GM23248 (cell line): ENCODE results near the gene GABRR3. TPM values are rescaled to one million over a fixed set of nuclear protein-coding genes. Genes with fewer than 3 reads are reported as not detected.

Source experiments
- DNase-seq: peaks from one replicate; pipeline ENCODE4 v3.0.0-alpha.2; 2015
- H2AFZ ChIP-seq: fragments of 200-600 bp; sonication (generic); 2 replicates; pipeline ENCODE4 v1.6.1; 2016; ENCODE audit warnings: antibody characterized with exemption
- H3F3A ChIP-seq: fragments of 200-600 bp; sonication (generic); 2 replicates; pipeline ENCODE4 v1.6.1; 2016; ENCODE audit warnings: mild to moderate bottlenecking, antibody characterized with exemption, mixed run types; ENCODE audit not compliant: insufficient read depth
- H3K27ac ChIP-seq: fragments of 200-600 bp; sonication (generic); 2 replicates; pipeline ENCODE4 v1.5.1; 2016; ENCODE audit warnings: mild to moderate bottlenecking
- H3K27me3 ChIP-seq: fragments of 200-600 bp; sonication (generic); replicated peaks from 2 replicates; pipeline ENCODE4 v1.6.1; 2016; ENCODE audit warnings: mild to moderate bottlenecking; ENCODE audit not compliant: insufficient read depth
- H3K36me3 ChIP-seq: fragments of 200-600 bp; sonication (generic); 2 replicates; pipeline ENCODE4 v1.6.1; 2016; ENCODE audit warnings: low read depth, mild to moderate bottlenecking
- H3K4me1 ChIP-seq: fragments of 200-600 bp; sonication (generic); 2 replicates; pipeline ENCODE4 v1.6.1; 2016; ENCODE audit warnings: mild to moderate bottlenecking; ENCODE audit not compliant: insufficient read depth
- H3K4me2 ChIP-seq: fragments of 200-600 bp; sonication (generic); one replicate; pipeline ENCODE4 v1.6.1; 2016; ENCODE audit warnings: mild to moderate bottlenecking; ENCODE audit not compliant: unreplicated experiment
- H3K4me3 ChIP-seq: fragments of 200-600 bp; sonication (generic); 2 replicates; pipeline ENCODE4 v1.5.1; 2016; ENCODE audit warnings: mild to moderate bottlenecking
- H3K79me2 ChIP-seq: fragments of 200-600 bp; sonication (generic); 2 replicates; pipeline ENCODE4 v1.6.1; 2016; ENCODE audit warnings: mild to moderate bottlenecking; ENCODE audit not compliant: insufficient read depth
- H3K9ac ChIP-seq: fragments of 200-600 bp; sonication (generic); 2 replicates; pipeline ENCODE4 v1.6.1; 2016; ENCODE audit warnings: mild to moderate bottlenecking
- H3K9me2 ChIP-seq: fragments of 200-600 bp; sonication (generic); 2 replicates; pipeline ENCODE4 v1.6.1; 2016; ENCODE audit warnings: mixed run types, mild to moderate bottlenecking, moderate library complexity; ENCODE audit not compliant: insufficient read depth
- H3K9me3 ChIP-seq: fragments of 200-600 bp; sonication (generic); one replicate; pipeline ENCODE4 v1.6.1; 2017; ENCODE audit warnings: low read depth
- H4K20me1 ChIP-seq: fragments of 200-600 bp; sonication (generic); 2 replicates; pipeline ENCODE4 v1.6.0; 2016; ENCODE audit not compliant: insufficient read depth
- EZH2 ChIP-seq: fragments of 200-600 bp; sonication (generic); IDR thresholded peaks from 2 replicates; pipeline ENCODE4 v1.6.1; 2018; ENCODE audit warnings: antibody characterized with exemption, mild to moderate bottlenecking; ENCODE audit not compliant: insufficient read depth, poor library complexity, severe bottlenecking
- EZH2phosphoT487 ChIP-seq: fragments of 200-600 bp; sonication (generic); IDR thresholded peaks from 2 replicates; pipeline ENCODE4 v1.6.1; 2018; ENCODE audit warnings: antibody characterized with exemption, moderate library complexity, mild to moderate bottlenecking, low read depth; ENCODE audit not compliant: insufficient read depth
- WGBS, 2 experiments: methylation state at CpG; one replicate each; pipeline ENCODE4 v1.1.6; 2015 to 2017; ENCODE audit warnings: low lambda C conversion rate in 2 of 2, low coverage in 1 of 2; ENCODE audit errors: missing lambda C conversion rate in 2 of 2; 5-methylcytosine and 5-hydroxymethylcytosine counted together
- in situ Hi-C: fragments of 300-500 bp; cut with MboI; formaldehyde crosslinking; loops from 2 replicates; pipeline ENCODE4 v1.15.0; 2020
- polyA plus RNA-seq: library from polyadenylated mRNA; unstranded; fragments of >200 nt; fragmentation: Nextera tagmentation; extraction: Ambion mirVana; gene quantifications from 2 replicates; pipeline ENCODE4 v1.2.1, GENCODE V29; 2016
- total RNA-seq: library from RNA; depleted of rRNA; stranded (reverse); fragments of >200 nt; shearing (Covaris generic); gene quantifications from 2 replicates; pipeline ENCODE4 v1.2.3, GENCODE V29; 2014

GABRR3 gene
- total and polyA plus RNA-seq, 2 experiments from 2014 or later: not detected

GRCh38 chr3:98038286-98038685, 3.2 kb upstream of the GABRR3 start:
- in situ Hi-C loops: loop anchor here (10.0 kb wide), 1 partner anchor 277 kb away; no protein-coding TSS in a partner anchor
- DNase-seq: peak; percentile 4
- TF ChIP-seq EZH2: no peak
- TF ChIP-seq EZH2phosphoT487: no peak

GRCh38 chr3:98034486-98034885, 629 bp downstream of the GABRR3 start:
- Histone ChIP-seq H3K27me3 (peaks cover 40% of the 10 kb centered on the region; the same call in 1 of the 2 replicates), H3K79me2 (no peaks in the 10 kb centered on the region), H3F3A (no peaks in the 10 kb centered on the region), H3K9ac (no peak overlapping the region), H3K36me3 (no peaks in the 10 kb centered on the region), H3K27ac (no peak overlapping the region), H3K9me3 (no peaks in the 10 kb centered on the region), H3K4me3 (no peak overlapping the region), H3K4me2 (no peak overlapping the region), H3K9me2 (no peaks in the 10 kb centered on the region), H2AFZ (no peak overlapping the region), H4K20me1 (no peaks in the 10 kb centered on the region), H3K4me1 (no peaks in the 10 kb centered on the region)
- TF ChIP-seq EZH2phosphoT487 (no peak), EZH2 (no peak)
- in situ Hi-C loops: loop anchor here (10.0 kb wide), 1 partner anchor 280 kb away; no protein-coding TSS in a partner anchor
- WGBS, 2 experiments: 17 to 22% methylated on average over 2 of the region's 2 CpGs
- no peak for DNase-seq

More at GRCh38 chr3:98038286-98038685, 3.2 kb upstream of the GABRR3 start:
- H3K9me3 ChIP-seq: no peaks in the 10 kb centered on the region
- no peaks in the 10 kb centered on the region for H3F3A ChIP-seq
- H3K27me3 ChIP-seq: peaks cover 22% of the 10 kb centered on the region; the same call in 1 of the 2 replicates
- no peak overlapping the region for H3K27ac ChIP-seq
- no peak overlapping the region for H3K4me3 ChIP-seq
- H3K79me2 ChIP-seq: no peaks in the 10 kb centered on the region
- H3K36me3 ChIP-seq: no peaks in the 10 kb centered on the region
- no peaks in the 10 kb centered on the region for H3K9me2 ChIP-seq
- H3K4me2 ChIP-seq: no peak overlapping the region
- WGBS, 2 experiments: 48 to 52% methylated on average over 3 of the region's 3 CpGs
- no peaks in the 10 kb centered on the region for H3K4me1 ChIP-seq
- H3K9ac ChIP-seq: no peak overlapping the region
- no peaks in the 10 kb centered on the region for H4K20me1 ChIP-seq
- H2AFZ ChIP-seq: no peak overlapping the region

- no peak overlapping the region for H3K4me3 ChIP-seq
- no peak overlapping the region for H3K4me2 ChIP-seq
- H3K9me3 ChIP-seq: no peaks in the 10 kb centered on the region
- H3K4me1 ChIP-seq: no peaks in the 10 kb centered on the region
- H2AFZ ChIP-seq: no peak overlapping the region
- H3K79me2 ChIP-seq: no peaks in the 10 kb centered on the region
- DNase-seq: no peak
- no peak overlapping the region for H3K27ac ChIP-seq
- 29 to 34% methylated on average over 2 of the region's 2 CpGs for WGBS, 2 experiments
- no peaks in the 10 kb centered on the region for H3K36me3 ChIP-seq
- peaks cover 40% of the 10 kb centered on the region; the same call in 1 of the 2 replicates for H3K27me3 ChIP-seq
- no peaks in the 10 kb centered on the region for H4K20me1 ChIP-seq
- TF ChIP-seq EZH2 (no peak), EZH2phosphoT487 (no peak)
- H3K9ac ChIP-seq: no peak overlapping the region
- H3K9me2 ChIP-seq: no peaks in the 10 kb centered on the region
- in situ Hi-C loops: loop anchor here (10.0 kb wide), 1 partner anchor 281 kb away; no protein-coding TSS in a partner anchor
- H3F3A ChIP-seq: no peaks in the 10 kb centered on the region
Observed at GRCh38 chr3:98034036-98034435, 1.1 kb downstream of the GABRR3 start.

- Histone ChIP-seq H3K36me3 (no peaks in the 10 kb centered on the region), H3K79me2 (no peaks in the 10 kb centered on the region), H3K9ac (no peak overlapping the region), H3K4me3 (no peak overlapping the region), H2AFZ (no peak overlapping the region), H3K9me3 (no peaks in the 10 kb centered on the region), H3K9me2 (no peaks in the 10 kb centered on the region), H3K4me2 (no peak overlapping the region), H4K20me1 (no peaks in the 10 kb centered on the region), H3K4me1 (no peaks in the 10 kb centered on the region), H3K27ac (no peak overlapping the region), H3F3A (no peaks in the 10 kb centered on the region), H3K27me3 (peaks cover 40% of the 10 kb centered on the region; the same call in 1 of the 2 replicates)
- in situ Hi-C loops: loop anchor here (10.0 kb wide), 1 partner anchor 282 kb away; no protein-coding TSS in a partner anchor
- no peak for DNase-seq
- WGBS, 2 experiments: 2 to 7% methylated on average over 1 of the region's 1 CpG
- TF ChIP-seq EZH2phosphoT487 (no peak), EZH2 (no peak)
Observed at GRCh38 chr3:98032904-98033303, 2.2 kb downstream of the GABRR3 start.

- no peaks in the 10 kb centered on the region for H3K79me2 ChIP-seq
- peaks cover 40% of the 10 kb centered on the region; the same call in 1 of the 2 replicates for H3K27me3 ChIP-seq
- H3F3A ChIP-seq: no peaks in the 10 kb centered on the region
- H3K9me3 ChIP-seq: no peaks in the 10 kb centered on the region
- no peaks in the 10 kb centered on the region for H4K20me1 ChIP-seq
- H3K9me2 ChIP-seq: no peaks in the 10 kb centered on the region
- in situ Hi-C loops: loop anchor here (10.0 kb wide), 1 partner anchor 283 kb away; no protein-coding TSS in a partner anchor
- H3K36me3 ChIP-seq: no peaks in the 10 kb centered on the region
- TF ChIP-seq EZH2 (no peak), EZH2phosphoT487 (no peak)
- no peak overlapping the region for H2AFZ ChIP-seq
- H3K27ac ChIP-seq: no peak overlapping the region
- no peak overlapping the region for H3K9ac ChIP-seq
- DNase-seq: no peak
- H3K4me3 ChIP-seq: no peak overlapping the region
- 8 to 13% methylated on average over 1 of the region's 1 CpG for WGBS, 2 experiments
- no peaks in the 10 kb centered on the region for H3K4me1 ChIP-seq
- H3K4me2 ChIP-seq: no peak overlapping the region
Observed at GRCh38 chr3:98032265-98032664, 2.9 kb downstream of the GABRR3 start.
